GM19035 (cell line): ENCODE results near the gene SMPD3.
"Not testable (repeated sequence)": the region's sequence is repeated elsewhere in the genome, so short reads cannot be mapped to it uniquely, and the experiment has no call there.

Source experiments
- ATAC-seq: cut with Tn5 transposase; IDR thresholded peaks from one replicate; pipeline ENCODE4 v1.9.1; 2021; ENCODE audit not compliant: unreplicated experiment

Gene SMPD3

DNA sequence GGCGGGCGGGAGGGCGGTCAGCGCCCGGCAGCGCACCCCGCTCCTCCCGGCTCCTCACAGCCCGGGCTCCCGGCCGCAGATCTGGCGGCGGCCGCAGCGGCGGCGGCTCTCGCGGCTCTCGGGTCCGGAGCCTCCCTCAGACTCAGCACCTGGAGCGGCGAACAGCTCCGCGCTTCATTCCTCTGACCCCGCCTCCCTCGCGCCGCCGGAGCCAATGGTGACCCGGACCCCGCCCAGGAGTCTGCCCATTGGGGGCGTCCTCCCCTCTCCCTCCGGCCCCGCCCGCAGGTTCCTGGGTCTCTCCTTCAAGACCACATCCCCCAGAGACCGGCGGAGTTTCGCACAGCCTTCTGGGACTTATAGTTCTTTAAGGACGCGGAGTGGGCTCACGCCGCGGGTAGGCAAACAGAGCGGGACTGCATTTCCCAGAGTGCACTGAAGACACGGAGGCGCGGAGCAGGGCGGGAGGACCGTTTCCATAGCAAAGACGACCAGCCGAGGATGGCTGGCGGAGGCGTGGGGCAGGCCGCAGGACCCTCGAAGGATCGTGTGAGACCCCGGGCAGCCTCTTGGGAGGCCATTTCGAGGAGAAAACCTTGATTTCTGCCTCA, at the start of gene SMPD3:
SMPD3 (minus strand) TSS at position 149 of the 611 bp plus-strand sequence. CDS start 76,327 bp downstream, outside the sequence.
- ATAC-seq, result peak; percentile 90

- ATAC-seq, result no peak
Observed at GRCh38 chr16:68496689-68497088, 48.4 kb upstream of the SMPD3 start.

- ATAC-seq, result not testable (repeated sequence)
Observed at GRCh38 chr16:68494261-68494660, 46.0 kb upstream of the SMPD3 start.

DNA sequence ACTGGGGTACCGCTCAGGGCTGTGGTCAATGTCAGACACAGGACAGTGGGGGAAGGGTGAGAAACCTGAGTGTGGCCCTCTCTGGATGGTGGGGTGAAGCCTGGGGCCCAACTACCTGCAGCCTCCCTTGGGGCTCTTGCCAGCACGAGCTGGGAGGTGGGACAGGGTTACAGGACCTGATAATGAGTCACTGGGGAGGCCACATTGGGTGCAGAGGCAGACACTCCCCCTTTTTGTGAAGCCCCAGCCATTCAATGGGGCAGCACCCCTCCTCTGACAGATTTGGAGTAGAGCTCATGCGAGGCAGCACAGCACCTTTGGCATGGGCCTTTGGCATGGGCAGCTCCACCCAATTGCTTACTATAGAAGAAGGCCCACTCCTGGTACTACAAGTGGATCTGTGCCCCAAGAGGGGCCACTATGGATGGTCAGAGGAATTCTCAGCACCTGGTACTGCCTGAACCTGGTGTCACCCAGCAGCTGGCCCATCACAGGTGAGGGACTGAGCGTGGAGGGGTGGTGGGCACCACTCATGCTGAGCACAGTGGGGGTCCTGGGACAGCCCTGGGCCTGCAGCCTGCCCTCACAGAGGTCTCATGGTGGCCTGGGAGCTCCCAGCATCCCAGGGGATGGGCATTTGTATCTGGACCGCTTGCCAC, 45.2 kb upstream of the SMPD3 start:
- ATAC-seq, result no peak

- no peak for ATAC-seq
Observed at GRCh38 chr16:68492543-68493411, 44.5 kb upstream of the SMPD3 start.

GRCh38 chr16:68492151-68492542, 43.8 kb upstream of the SMPD3 start:
- no peak for ATAC-seq

DNA sequence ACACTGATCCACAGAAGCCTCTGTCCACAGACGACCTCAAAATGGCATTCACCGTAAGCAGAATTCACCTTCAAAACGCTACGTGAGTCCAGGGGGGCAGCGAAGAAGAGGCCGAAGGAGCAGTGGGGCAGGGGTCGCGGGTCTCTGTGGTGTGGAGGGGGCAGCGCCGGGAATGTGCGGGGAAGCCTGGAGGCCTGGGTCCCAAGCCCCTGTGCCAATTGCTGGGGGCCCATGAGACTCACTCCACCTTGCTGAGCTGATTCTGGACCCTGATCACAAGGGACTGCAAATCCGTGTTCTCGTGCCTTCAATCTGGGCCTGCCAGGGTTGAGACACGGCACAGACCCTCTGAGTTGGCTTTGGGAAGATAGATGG, 43.3 kb upstream of the SMPD3 start:
- ATAC-seq, result no peak

GRCh38 chr16:68490829-68491575, 42.7 kb upstream of the SMPD3 start:
- ATAC-seq, result no peak

GRCh38 chr16:68490358-68490757, 42.0 kb upstream of the SMPD3 start:
- no peak for ATAC-seq

- no peak for ATAC-seq
Observed at GRCh38 chr16:68488554-68488953, 40.2 kb upstream of the SMPD3 start.

- ATAC-seq, result no peak
Observed at GRCh38 chr16:68487669-68488068, 39.4 kb upstream of the SMPD3 start.

- ATAC-seq, result no peak
Observed at GRCh38 chr16:68487203-68487514, 38.9 kb upstream of the SMPD3 start.

GRCh38 chr16:68486502-68487202, 38.3 kb upstream of the SMPD3 start:
- no peak for ATAC-seq

DNA sequence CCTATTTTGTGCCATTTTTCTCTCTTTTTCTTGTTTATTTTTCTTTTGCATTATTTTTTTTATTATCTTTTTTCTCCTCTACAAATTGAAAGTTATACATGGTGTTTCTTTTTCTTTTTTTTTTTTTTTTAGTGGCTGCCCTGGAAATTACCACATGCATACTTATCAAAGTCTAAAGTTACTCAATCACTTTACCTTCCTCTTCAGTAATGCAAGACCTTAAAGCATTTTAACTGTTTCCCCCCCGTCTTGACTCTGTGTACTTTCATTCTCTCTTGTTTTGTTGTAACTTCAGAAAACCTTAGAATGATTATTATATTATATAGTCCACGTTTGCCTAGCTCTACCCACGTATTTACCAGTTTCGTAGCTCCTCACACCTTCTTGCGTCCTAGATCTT, 33.3 kb upstream of the SMPD3 start:
- no peak for ATAC-seq

- no peak for ATAC-seq
Observed at GRCh38 chr16:68480084-68480995, 32.0 kb upstream of the SMPD3 start.

DNA sequence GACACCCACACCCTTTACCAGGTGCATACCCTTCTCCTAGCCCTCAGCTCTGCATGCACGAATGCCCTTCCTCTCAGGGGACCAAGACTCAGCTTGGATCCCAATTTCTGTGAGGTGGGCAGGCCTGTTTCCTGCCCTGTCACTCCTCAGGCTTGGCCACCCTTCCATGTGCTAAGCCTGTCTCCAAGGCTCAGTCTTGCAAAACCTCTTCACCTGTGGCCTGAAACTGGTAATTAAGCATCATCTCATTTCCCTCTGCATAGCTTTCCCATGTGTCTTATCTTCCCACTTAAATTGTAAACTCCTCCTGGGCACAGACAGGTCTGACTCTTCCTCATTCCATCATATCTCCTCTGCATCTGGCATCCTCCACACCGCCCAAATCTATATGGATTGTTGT, 31.0 kb upstream of the SMPD3 start:
- ATAC-seq, result no peak

DNA sequence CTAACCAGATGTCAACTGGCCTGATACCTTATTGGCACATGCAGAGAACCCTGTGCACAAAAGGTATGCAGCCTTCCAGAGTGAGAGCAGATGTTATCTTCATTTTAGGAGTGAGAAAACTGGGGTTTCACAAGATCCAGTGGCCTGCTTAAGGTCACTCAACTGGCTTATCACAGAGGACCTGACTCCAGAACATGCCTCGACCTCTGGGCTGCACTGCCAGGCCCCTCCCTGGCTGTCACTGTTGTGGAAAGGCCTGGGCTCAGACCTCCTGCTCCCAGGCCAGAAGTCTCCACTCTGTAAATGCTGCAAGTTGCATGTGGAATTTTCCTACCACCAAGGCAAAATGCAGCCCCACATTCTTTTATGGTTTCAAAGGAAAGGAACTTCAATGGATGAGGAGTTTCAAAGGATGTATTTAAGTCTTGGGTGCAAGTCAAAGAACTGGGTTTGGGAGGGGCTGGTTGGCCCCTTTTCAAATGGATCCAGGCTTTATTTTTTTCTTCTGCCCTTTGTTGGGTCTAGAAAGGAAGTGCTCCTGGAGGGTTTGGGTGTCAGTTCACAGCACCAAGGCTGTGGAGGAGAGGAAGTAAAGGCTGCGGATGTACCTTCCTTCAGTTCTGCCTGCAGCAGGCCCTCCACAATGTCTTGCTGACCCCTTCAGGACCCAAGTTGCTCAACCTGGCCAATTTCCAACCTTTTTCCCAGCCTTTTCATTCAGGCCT, 30.4 kb upstream of the SMPD3 start:
- ATAC-seq, result no peak

DNA sequence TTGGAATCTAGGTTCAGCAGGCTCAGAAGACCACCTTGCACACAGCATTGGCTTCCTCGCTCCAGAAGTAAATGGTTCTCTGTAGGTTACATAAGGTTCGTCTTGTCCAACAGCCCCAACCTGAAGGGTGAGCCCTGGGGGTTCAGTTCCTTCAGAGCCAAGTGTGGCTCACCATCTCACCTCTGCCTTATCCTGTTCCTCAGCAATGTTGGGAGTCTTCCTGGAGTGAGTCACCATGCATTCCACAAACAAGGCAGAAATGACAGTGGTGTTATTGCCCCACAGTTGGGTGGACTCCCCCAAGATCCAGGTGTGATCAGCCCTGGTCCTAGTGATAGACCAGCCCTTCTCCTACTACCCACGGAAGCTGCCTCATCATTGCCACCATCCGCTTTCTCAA, 26.8 kb upstream of the SMPD3 start:
- ATAC-seq, result no peak
